Measurements from ENCODE around the gene NUDT9.
"Not testable (repeated sequence)": the region's sequence is repeated elsewhere in the genome, so short reads cannot be mapped to it uniquely, and the experiment has no call there.

The NUDT9 gene

GRCh38 chr4:87409420-87409939, 12.9 kb upstream of the NUDT9 start:
- no peak for DNase-seq

GRCh38 chr4:87410157-87410556, 12.2 kb upstream of the NUDT9 start:
- DNase-seq: no peak

DNA sequence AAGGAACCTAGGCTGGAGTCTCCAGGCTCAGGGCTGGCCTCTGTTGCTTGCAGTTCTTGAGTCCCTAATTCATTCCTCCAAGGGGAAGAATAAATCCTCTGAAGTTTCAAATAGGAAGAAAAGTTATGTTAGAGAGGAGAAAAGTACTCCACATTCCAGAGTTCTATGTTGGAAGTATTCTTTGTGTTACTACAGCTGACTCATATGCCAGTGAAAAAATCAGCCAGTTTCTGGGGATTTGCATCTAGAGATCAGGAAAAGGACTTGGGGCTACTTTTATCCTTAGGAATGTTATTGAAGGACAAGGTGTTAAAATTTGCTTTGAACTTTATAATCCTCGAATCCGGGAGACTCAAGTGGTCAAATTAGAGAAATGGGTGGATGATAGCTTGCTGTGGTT, 11.7 kb upstream of the NUDT9 start:
- DNase-seq: no peak

- peak; percentile 44 for DNase-seq
These were observed 7.6 kb upstream of the NUDT9 start for GRCh38 chr4:87414816-87415215.

DNA sequence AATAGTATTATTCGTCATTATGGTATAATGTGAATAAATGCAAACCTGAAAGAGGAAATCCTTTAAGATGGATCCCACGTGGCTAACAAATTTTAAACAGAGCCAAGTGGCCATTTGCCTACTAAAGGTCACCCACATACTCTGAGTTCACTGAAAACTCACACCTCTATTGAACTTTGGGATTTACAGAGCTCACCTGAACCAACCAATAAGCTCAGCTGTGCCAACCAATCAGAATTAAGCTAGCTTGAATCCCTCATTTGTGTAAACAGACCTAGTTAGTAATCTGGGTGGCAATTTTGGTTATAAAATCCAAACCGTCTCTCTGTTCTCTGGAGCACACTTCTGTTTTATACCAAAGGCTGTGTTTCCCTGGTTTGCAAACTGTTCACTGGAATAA, 5.4 kb upstream of the NUDT9 start:
- no peak for DNase-seq

DNA sequence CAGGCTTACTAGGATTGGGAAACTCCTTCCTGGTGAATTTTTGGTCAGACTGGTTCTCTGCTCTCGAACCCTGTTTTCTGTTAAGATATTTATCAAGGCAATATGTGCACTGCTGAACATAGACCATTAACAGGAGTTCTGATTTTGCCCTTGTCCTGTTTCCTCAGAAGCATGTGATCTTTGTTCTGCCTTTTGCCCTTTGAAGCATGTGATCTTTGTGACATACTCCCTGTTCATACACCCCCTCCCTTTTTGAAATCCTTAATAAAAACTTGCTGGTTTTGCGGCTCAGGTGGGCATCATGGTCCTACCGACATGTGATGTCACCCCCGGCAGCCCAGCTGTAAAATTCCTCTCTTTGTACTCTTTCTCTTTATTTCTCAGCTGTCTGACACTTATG, 4.0 kb upstream of the NUDT9 start:
- DNase-seq: not testable (repeated sequence)

- no peak for DNase-seq
These were observed 2.7 kb upstream of the NUDT9 start for GRCh38 chr4:87419578-87420249.

DNA sequence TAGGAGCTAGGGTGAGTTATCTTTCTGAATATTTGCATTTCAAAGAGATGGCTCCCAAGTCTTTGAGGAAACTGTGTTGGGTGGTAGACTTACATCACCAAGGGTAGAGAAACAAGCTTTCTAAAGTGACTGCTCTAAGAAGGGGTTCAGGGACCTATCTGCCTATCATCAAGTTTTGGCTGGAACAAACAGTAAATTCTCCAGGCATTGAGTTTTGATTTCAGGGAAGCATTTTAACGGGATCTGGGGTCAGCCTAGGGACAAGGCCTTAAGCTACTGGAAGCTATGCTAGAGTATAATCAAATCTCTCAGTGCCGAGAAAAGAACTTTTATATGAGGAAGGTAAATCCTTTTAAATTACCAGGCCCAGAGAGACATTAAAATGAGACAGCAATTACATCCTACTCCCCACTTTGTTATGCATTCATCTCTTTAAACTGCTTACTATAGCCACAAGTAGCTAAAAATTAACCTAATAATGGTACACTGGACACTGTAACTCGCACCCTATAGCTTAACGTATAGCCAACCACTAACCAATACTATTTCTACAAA, 2.0 kb upstream of the NUDT9 start:
- no peak for DNase-seq

GRCh38 chr4:87423317-87424098, 1.1 kb downstream of the NUDT9 start:
- DNase-seq: peak; percentile 47

- DNase-seq: not testable (repeated sequence)
These were observed 1.7 kb downstream of the NUDT9 start for GRCh38 chr4:87424099-87424543.

GRCh38 chr4:87425711-87426110, 3.3 kb downstream of the NUDT9 start:
- DNase-seq: no peak

GRCh38 chr4:87426865-87427517, 4.6 kb downstream of the NUDT9 start:
- DNase-seq: no peak

- DNase-seq: no peak
These were observed 5.1 kb downstream of the NUDT9 start for GRCh38 chr4:87427518-87427868.

DNA sequence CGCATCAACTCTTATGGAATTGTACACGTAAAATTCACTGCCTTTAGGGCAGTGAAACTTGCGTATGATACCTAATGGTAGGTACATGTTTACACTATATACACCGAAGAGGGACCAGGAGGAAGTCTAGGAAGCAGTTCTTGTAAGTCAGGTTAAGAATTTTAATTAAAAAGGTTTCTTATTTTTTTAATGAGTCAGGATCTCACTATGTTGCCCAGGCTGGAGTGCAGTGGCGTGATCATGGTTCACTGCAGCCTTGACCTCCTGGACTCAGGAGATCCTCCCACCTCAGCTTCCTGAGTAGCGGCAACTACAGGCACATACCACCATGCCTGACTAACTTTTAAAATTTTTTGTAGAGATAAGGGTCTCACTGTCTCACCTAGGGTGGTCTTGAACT, 6.6 kb downstream of the NUDT9 start:
- DNase-seq: no peak

- DNase-seq: no peak
These were observed 7.7 kb downstream of the NUDT9 start for GRCh38 chr4:87430038-87430437.

DNA sequence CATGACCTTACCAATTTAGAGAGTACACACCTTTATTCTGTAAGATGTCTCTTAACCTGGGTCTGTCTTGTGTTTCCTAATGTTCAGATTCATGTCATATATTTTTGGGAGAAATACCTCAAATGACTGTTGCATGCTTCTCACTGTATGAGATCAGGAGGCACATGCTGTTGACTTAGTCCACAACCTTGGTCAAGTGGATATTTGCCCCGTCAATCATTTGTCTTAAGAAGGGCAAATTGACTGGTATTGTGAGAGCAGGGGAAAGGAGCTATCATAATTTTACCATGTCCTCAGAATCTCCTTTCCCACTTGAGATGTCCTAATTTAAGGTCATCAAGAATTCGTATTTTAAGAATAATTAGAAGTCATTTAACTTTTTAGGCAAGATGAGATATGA, 11.0 kb downstream of the NUDT9 start:
- DNase-seq: no peak

DNA sequence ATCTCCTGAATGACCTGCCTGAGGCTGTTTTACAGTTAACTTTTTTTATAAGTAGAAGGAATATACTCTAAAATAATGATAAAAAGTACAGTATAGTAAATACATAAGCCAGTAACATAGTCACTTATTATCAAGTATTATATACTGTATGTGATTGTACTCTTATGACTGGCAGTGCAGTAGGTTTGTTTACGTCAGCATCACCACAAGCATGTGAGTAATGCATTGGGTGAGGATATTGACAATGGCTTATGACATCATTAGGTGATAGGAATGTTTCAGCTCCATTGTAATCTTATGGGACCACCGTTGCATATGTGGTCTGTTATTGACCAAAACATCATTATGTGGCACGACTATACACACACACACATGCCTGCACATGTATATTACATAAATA, 20.5 kb downstream of the NUDT9 start:
- no peak for DNase-seq

DNA sequence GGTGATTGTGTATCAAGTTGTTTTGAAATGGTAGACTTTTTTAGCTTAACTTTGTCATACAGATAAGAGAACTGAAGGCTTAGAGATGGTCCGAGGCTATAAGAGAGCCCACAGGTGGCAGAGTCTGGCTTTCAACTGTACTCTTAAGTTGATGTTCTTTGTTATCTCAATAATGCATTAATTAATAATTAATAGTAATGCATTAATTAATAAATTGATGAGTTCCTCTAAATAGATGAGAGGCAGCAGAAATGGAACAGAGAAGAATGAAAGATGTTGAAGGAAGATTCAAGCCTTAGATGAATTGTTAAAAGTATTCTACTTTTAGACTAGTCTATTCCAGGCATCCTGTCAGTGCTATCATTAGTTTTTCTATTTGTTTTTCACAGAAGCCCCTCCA, 22.4 kb downstream of the NUDT9 start:
- no peak for DNase-seq

DNA sequence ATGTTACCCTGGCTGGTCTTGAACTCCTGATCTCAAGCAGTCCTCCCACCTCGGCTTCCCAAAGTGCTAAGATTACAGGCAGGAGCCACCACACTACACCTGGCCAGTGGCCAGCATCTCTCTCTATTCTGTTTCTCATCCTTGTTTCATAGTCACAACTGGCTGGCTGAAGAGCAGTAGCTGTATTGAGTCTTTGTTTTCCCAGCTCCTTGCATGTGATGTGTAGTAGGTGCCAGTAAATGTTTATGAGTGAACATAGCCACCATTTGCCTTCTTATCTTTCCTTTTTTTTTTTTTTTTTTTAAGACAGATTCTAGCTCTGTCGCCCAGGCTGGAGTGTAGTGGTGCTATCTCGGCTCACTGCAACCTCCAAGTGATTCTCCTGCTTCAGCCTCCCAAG, 23.6 kb downstream of the NUDT9 start:
- DNase-seq: no peak

GRCh38 chr4:87446375-87446774, 24.0 kb downstream of the NUDT9 start:
- DNase-seq: peak; percentile 12

GRCh38 chr4:87451537-87451936, 29.2 kb downstream of the NUDT9 start:
- no peak for DNase-seq

DNA sequence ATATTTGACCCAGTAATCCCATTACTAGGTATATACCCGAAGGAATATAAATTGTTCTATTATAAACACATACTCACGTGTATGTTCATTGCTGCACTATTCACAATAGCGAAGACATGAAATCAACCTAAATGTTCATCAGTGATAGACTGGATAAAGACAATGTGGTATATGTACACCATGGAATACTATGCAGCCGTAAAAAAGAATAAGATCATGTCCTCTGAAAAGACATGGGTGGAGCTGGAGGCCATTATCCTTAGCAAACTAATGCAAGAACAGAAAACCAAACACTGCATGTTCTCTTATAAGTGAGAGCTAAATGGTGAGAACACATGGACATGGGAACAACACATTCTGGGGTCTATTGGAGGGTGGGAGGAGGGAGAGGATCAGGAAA, 36.5 kb downstream of the NUDT9 start:
- no peak for DNase-seq

DNA sequence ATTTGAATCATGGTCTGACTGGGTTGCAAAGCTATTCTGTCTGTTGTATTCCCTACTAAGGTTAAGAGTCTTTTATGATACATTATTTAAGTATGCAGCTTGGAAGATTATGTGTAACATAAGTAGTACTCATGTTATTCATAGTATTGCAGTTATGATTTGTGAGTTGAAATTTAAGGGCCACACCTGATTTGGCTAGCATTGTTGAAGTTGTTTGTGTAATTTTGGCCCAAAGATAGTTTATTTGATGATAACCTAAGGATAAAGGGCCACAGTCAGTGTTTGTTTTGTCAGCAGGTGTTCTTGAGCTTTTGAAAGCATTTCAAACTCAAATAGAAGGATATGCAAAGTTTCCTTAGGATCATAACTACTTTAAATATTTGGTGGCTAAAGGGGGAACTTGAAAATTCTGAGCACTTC, 38.9 kb downstream of the NUDT9 start:
- DNase-seq: no peak

DNA sequence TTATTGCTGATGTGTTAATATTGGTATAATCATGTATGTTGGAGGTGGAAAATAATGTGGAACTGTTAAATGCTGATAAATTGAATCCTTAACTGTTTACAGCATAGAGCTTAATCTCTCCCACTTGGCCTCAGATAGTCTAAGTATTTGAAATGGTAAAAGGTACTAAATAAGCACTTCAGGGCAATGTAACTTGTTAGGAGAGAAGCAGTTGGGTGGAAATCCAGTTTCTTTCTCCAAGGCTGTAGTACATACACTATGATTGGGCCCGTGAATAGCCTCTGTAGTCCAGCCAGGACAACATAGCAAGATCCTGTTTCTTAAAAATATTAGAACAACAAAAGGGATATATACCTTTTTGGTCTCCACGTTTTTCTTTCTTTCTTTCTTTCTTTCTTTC, 39.7 kb downstream of the NUDT9 start:
- no peak for DNase-seq

Data from NCI-H82 (cell line).